OCI-LY7 (cell line): Measurements from ENCODE around the gene PRAME. TPM values are rescaled to one million over a fixed set of nuclear protein-coding genes. Genes with fewer than 3 reads are reported as not detected.
"Not testable (repeated sequence)": the region's sequence is repeated elsewhere in the genome, so short reads cannot be mapped to it uniquely, and the experiment has no call there.

ENCODE experiments used
- BruUV-seq: library from RNA; stranded (reverse); fragments of 400-500 nt; replicated peaks from 2 replicates; lab custom pipeline; 2021; lab: Mats Ljungman, UMichigan
- CTCF ChIA-PET: fragments of 300-600 bp; sonication (Branson Sonifier 250); formaldehyde crosslinking; loops from one replicate; lab custom pipeline; 2022; ENCODE audit warnings: antibody characterized with exemption; ENCODE audit not compliant: unreplicated experiment; lab: Charles Lee
- POLR2A ChIA-PET: fragments of 300-600 bp; sonication (Branson Sonifier 250); formaldehyde crosslinking; loops from one replicate; lab custom pipeline; 2022; ENCODE audit warnings: antibody characterized with exemption; lab: Charles Lee
- DNase-seq: peaks from one replicate; pipeline ENCODE4 v3.0.0-alpha.2; 2015; ENCODE audit warnings: low spot score
- H2AFZ ChIP-seq: fragments of 200-600 bp; sonication (generic), shearing (Covaris generic); 2 replicates; pipeline ENCODE4 v1.6.1; 2014; ENCODE audit warnings: mild to moderate bottlenecking, antibody characterized with exemption, low read length, moderate library complexity
- H3K27ac ChIP-seq: fragments of 200-600 bp; sonication (generic); 2 replicates; pipeline ENCODE4 v1.5.1; 2014; ENCODE audit warnings: mixed run types, low read depth, mild to moderate bottlenecking, moderate library complexity, low read length, inconsistent platforms; ENCODE audit not compliant: poor library complexity, severe bottlenecking
- H3K36me3 ChIP-seq: fragments of 200-600 bp; sonication (generic); 2 replicates; pipeline ENCODE4 v1.6.1; 2014; ENCODE audit warnings: mild to moderate bottlenecking, antibody characterized with exemption, low read length, moderate library complexity, mixed read lengths; ENCODE audit not compliant: insufficient read depth
- H3K4me1 ChIP-seq: fragments of 200-600 bp; sonication (generic); 2 replicates; pipeline ENCODE4 v1.5.1; 2014; ENCODE audit warnings: mild to moderate bottlenecking, low read length; ENCODE audit not compliant: insufficient read depth, poor library complexity, severe bottlenecking
- H3K4me2 ChIP-seq: fragments of 200-600 bp; sonication (generic); 2 replicates; pipeline ENCODE4 v1.6.1; 2014; ENCODE audit warnings: mild to moderate bottlenecking, low read length
- H3K4me3 ChIP-seq: fragments of 200-600 bp; sonication (generic); 2 replicates; pipeline ENCODE4 v1.5.1; 2014; ENCODE audit warnings: mild to moderate bottlenecking, low read depth, low read length; ENCODE audit not compliant: poor library complexity, severe bottlenecking
- H3K79me2 ChIP-seq: fragments of 200-600 bp; sonication (generic); 2 replicates; pipeline ENCODE4 v1.6.1; 2016; ENCODE audit warnings: low read depth, mild to moderate bottlenecking, low read length, moderate library complexity, mixed read lengths; ENCODE audit not compliant: insufficient read depth
- H3K9me2 ChIP-seq: fragments of 200-600 bp; sonication (generic); 2 replicates; pipeline ENCODE4 v1.6.1; 2016; ENCODE audit warnings: mild to moderate bottlenecking, low read length, mixed read lengths; ENCODE audit not compliant: insufficient read depth
- H3K9me3 ChIP-seq: fragments of 200-600 bp; sonication (generic); 2 replicates; pipeline ENCODE4 v1.6.1; 2014; ENCODE audit warnings: mild to moderate bottlenecking, mixed run types, low read length, mixed read lengths
- H4K20me1 ChIP-seq: fragments of 200-600 bp; sonication (generic); 2 replicates; pipeline ENCODE4 v1.6.1; 2014; ENCODE audit warnings: mild to moderate bottlenecking, antibody characterized with exemption, low read length, moderate library complexity, mixed read lengths; ENCODE audit not compliant: insufficient read depth
- EZH2phosphoT487 ChIP-seq: fragments of 200-600 bp; sonication (generic); IDR thresholded peaks from 2 replicates; pipeline ENCODE4 v1.6.1; 2018; ENCODE audit warnings: low read depth, borderline replicate concordance, mild to moderate bottlenecking, mixed run types, antibody characterized with exemption, low read length, moderate library complexity, mixed read lengths
- intact Hi-C: fragments of 100-400 bp; cut with micrococcal nuclease; formaldehyde crosslinking; loops from one replicate; pipeline ENCODE4 v1.10.0; 2022; ENCODE audit not compliant: unreplicated experiment
- total RNA-seq, 2 experiments: library from RNA; depleted of rRNA in 1 of 2; stranded (reverse); fragments of >200 nt in 1 of 2; shearing (Covaris generic) in 1 of 2; gene quantifications; 2 replicates each; pipeline ENCODE4 v1.2.3, GENCODE V29; 2014 to 2022
- TF ChIP-seq, protein P1 (sequence below): fragments of 200-600 bp; sonication (generic); conservative IDR thresholded peaks from 2 replicates; pipeline ENCODE4 v1.5.1; 2014; ENCODE audit warnings: mild to moderate bottlenecking, antibody characterized with exemption, low read length, moderate library complexity, mixed read lengths

Gene PRAME
- total RNA-seq, 2 experiments from 2014 or later: 0.28 TPM; not detected in 1

DNA sequence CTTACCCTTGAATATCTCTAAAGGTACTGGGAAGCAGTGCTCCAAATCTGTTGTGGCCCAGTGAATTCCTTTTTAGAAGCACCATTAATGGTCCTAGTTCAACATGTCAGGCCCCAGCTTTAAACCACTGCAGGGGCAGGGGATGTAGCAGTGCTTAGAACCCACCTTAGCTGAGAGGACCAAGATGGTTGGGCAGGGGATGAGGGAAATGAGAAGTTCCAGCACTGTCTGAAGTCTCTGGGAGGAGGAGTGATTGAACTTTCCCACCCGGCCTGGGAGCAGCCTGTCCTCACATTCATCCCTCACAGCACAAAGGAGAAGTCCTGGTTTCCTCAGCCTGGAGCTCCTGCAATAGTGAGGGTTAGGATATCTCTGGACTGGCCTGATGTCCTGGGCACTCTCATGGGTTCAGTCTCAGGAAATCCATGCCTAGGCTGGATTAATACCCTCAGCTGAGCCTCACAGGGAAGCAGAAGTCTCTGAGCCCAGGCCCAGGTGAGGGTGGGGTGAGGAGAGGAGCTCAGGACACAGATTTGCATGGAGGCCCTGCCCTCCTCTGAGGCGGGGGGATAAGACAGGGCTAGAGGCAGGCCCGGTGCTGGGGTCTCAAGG lies 28.6 kb upstream of the PRAME start:
- Histone ChIP-seq H3K36me3 (no peaks in the 10 kb centered on the region), H3K9me3 (no peaks in the 10 kb centered on the region), H2AFZ (no peak overlapping the region), H3K4me2 (no peak overlapping the region), H3K4me3 (no peak overlapping the region), H3K27ac (no peak overlapping the region), H3K9me2 (no peaks in the 10 kb centered on the region), H3K79me2 (no peaks in the 10 kb centered on the region), H3K4me1 (peaks cover 29% of the 10 kb centered on the region), H4K20me1 (no peaks in the 10 kb centered on the region)
- BruUV-seq: no TSS peak
- TF ChIP-seq, protein P1, sequence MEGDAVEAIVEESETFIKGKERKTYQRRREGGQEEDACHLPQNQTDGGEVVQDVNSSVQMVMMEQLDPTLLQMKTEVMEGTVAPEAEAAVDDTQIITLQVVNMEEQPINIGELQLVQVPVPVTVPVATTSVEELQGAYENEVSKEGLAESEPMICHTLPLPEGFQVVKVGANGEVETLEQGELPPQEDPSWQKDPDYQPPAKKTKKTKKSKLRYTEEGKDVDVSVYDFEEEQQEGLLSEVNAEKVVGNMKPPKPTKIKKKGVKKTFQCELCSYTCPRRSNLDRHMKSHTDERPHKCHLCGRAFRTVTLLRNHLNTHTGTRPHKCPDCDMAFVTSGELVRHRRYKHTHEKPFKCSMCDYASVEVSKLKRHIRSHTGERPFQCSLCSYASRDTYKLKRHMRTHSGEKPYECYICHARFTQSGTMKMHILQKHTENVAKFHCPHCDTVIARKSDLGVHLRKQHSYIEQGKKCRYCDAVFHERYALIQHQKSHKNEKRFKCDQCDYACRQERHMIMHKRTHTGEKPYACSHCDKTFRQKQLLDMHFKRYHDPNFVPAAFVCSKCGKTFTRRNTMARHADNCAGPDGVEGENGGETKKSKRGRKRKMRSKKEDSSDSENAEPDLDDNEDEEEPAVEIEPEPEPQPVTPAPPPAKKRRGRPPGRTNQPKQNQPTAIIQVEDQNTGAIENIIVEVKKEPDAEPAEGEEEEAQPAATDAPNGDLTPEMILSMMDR: no peak
- TF ChIP-seq EZH2phosphoT487: no peak
- no peak for DNase-seq
- CTCF ChIA-PET: interaction anchor here (0.6 to 1.3 kb wide), 2 partner anchors 10 to 1829 kb away, joined by 3 read pairs; no protein-coding TSS in a partner anchor
- POLR2A ChIA-PET: interaction anchor here (0.6 to 1.3 kb wide), 2 partner anchors 11 to 209 kb away, joined by 3 to 5 read pairs; no protein-coding TSS in a partner anchor
- intact Hi-C loops: loop anchor here (5.0 kb wide), 2 partner anchors 125 to 210 kb away; no protein-coding TSS in a partner anchor

DNA sequence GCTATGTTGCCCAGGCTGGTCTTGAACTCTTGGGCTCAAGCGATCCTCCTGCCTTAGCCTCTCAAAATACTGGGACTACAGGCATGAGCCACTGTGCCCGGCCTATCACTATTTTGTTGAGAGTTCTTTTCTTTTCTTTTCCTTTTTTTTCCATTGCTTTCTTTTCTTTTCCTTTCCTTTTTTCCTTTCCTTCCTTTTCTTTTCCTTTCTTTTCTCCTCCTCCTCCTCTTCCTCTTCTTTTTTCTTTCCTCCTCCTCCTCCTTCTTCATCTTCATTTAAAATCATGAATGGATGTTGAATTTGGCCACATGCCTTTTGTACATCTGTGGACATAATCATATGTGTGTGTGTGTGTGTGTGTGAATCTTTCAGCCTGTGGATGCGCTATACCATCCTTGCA lies 25.7 kb upstream of the PRAME start:
- H3K4me2 ChIP-seq: no peak overlapping the region
- H3K36me3 ChIP-seq: no peaks in the 10 kb centered on the region
- no peak overlapping the region for H3K27ac ChIP-seq
- no peaks in the 10 kb centered on the region for H3K79me2 ChIP-seq
- POLR2A ChIA-PET: no interaction called here
- no peaks in the 10 kb centered on the region for H3K9me3 ChIP-seq
- H4K20me1 ChIP-seq: no peaks in the 10 kb centered on the region
- intact Hi-C loops: loop anchor here (5.0 kb wide), 2 partner anchors 122 to 207 kb away; no protein-coding TSS in a partner anchor
- H3K4me1 ChIP-seq: peaks cover 29% of the 10 kb centered on the region
- H2AFZ ChIP-seq: no peak overlapping the region
- DNase-seq: no peak
- BruUV-seq: no TSS peak
- no peak for TF ChIP-seq EZH2phosphoT487
- TF ChIP-seq, protein P1: 0 out of 2 replicates have a peak, but pooled peaks have one; percentile 11
- no peak overlapping the region for H3K4me3 ChIP-seq
- CTCF ChIA-PET: no interaction called here
- no peaks in the 10 kb centered on the region for H3K9me2 ChIP-seq

DNA sequence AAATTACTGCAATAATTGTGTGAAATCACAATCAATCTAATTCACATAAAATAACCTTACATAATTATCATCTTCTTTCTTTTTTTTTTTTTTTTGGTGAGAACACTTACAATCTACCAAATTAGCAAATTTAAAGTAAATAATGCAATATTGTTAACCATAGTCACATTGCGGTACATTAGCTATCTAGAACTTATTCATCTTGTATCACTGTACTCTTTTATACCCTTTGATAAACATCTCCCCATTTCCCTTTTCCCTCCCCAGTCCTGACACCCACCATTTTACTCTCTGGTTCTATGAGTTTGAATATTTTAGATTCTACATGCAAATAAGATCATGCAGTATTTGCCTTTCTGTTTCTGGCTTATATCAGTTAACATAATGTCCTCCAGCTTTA lies 24.0 kb upstream of the PRAME start:
- Histone ChIP-seq H2AFZ (no peak overlapping the region), H3K4me2 (no peak overlapping the region), H4K20me1 (no peaks in the 10 kb centered on the region), H3K9me3 (no peaks in the 10 kb centered on the region), H3K36me3 (no peaks in the 10 kb centered on the region), H3K4me1 (peaks cover 14% of the 10 kb centered on the region), H3K9me2 (no peaks in the 10 kb centered on the region), H3K27ac (no peak overlapping the region), H3K4me3 (no peak overlapping the region), H3K79me2 (no peaks in the 10 kb centered on the region)
- CTCF ChIA-PET: no interaction called here
- no peak for DNase-seq
- TF ChIP-seq, protein P1: no peak
- no peak for TF ChIP-seq EZH2phosphoT487
- no TSS peak for BruUV-seq
- intact Hi-C loops: no loop called here
- POLR2A ChIA-PET: interaction anchor here (0.6 to 0.7 kb wide), 2 partner anchors 17 to 139 kb away, joined by 3 read pairs; no protein-coding TSS in a partner anchor

GRCh38 chr22:22581524-22581923 lies 22.5 kb upstream of the PRAME start:
- H3K79me2 ChIP-seq, DNase-seq, H3K36me3 ChIP-seq, H3K4me2 ChIP-seq, H3K9me2 ChIP-seq, POLR2A ChIA-PET, CTCF ChIA-PET, H3K9me3 ChIP-seq, BruUV-seq, H3K4me1 ChIP-seq, H3K4me3 ChIP-seq, H3K27ac ChIP-seq, H4K20me1 ChIP-seq, H2AFZ ChIP-seq, intact Hi-C loops: not testable (repeated sequence)
